ENCODE results near the gene SAMD1. TPM values are rescaled to one million over a fixed set of nuclear protein-coding genes. Genes with fewer than 3 reads are reported as not detected.
"Not testable (repeated sequence)": the region's sequence is repeated elsewhere in the genome, so short reads cannot be mapped to it uniquely, and the experiment has no call there.

SAMD1 gene
- total RNA-seq, 1 experiment from 2014 or later: 108 TPM

GRCh38 chr19:14042659-14043608 lies 47.6 kb downstream of the SAMD1 start:
- not testable (repeated sequence) for H3K9ac ChIP-seq (ENCODE audit: extremely low read depth, insufficient read length, low read length); H3K79me2 ChIP-seq (ENCODE audit: insufficient read depth, low read length); H3K9me3 ChIP-seq (ENCODE audit: control insufficient read depth, low read depth, low read length); H3K9me3 Mint-ChIP-seq; H3K27me3 ChIP-seq (ENCODE audit: insufficient read depth, low read length); H4K20me1 ChIP-seq (ENCODE audit: control insufficient read depth, insufficient read depth, insufficient read length); H3K4me1 ChIP-seq (ENCODE audit: insufficient read depth, low read length); H3K27me3 Mint-ChIP-seq (ENCODE audit: low read depth); H3K56ac ChIP-seq (ENCODE audit: insufficient read length, low read depth, low read length); H2BK15ac ChIP-seq (ENCODE audit: low read depth, low read length); H3K4me2 ChIP-seq (ENCODE audit: insufficient read depth, insufficient read length, low read length); H3K4me3 Mint-ChIP-seq; H3K23ac ChIP-seq (ENCODE audit: insufficient read length, low read depth, low read length); H3K4me1 Mint-ChIP-seq; H3K79me1 ChIP-seq (ENCODE audit: insufficient read depth, low read depth, low read length, poor library complexity, severe bottlenecking); H3K23me2 ChIP-seq (ENCODE audit: insufficient read length, low read depth, low read length, poor library complexity, severe bottlenecking); H2AFZ ChIP-seq (ENCODE audit: low read length); H2BK20ac ChIP-seq (ENCODE audit: low read depth, low read length, poor library complexity, severe bottlenecking); H2AK5ac ChIP-seq (ENCODE audit: insufficient read length, low read length)
- Histone ChIP-seq H3K27ac (ENCODE audit: insufficient read length, low read depth, low read length) (peak overlapping the region; percentile 2), H3K14ac (ENCODE audit: insufficient read depth, low read length) (peak overlapping the region; percentile 16; the same call in 1 of the 2 replicates), H2BK5ac (ENCODE audit: insufficient read length, low read length) (peak overlapping the region; percentile 10), H3K4ac (ENCODE audit: low read depth, low read length) (peak overlapping the region; percentile 97), H3K18ac (ENCODE audit: insufficient read length, low read depth, low read length) (peak overlapping the region; percentile 97), H3T11ph (ENCODE audit: low read length) (peak overlapping the region; percentile 99), H4K8ac (replicated peaks; ENCODE audit: insufficient read length, low read depth, low read length) (peak overlapping the region; percentile 8), H2BK120ac (ENCODE audit: low read depth, low read length, poor library complexity, severe bottlenecking) (peak overlapping the region; percentile 99), H2BK12ac (ENCODE audit: insufficient read length, low read depth, low read length) (peak overlapping the region; percentile 98), H4K5ac (ENCODE audit: insufficient read length, low read depth, low read length) (peak overlapping the region; percentile 13), H4K91ac (ENCODE audit: insufficient read length, low read depth, low read length) (peak overlapping the region; percentile 92)
- H3K36me3 Mint-ChIP-seq (ENCODE audit: insufficient read depth in 1 of 3, low read depth in 3 of 3): peaks cover 0 to 15% (median 3%) of the 10 kb centered on the region in 3 experiments; a peak in 5 of 7 replicates
- peak; percentile 91 for DNase-seq
- peak overlapping the region; percentile 91 to 99 (median 92); a peak in 6 of 7 replicates for H3K27ac Mint-ChIP-seq
- TF ChIP-seq CTCF (conservative IDR thresholded peaks at IDR 0.05): peak; percentile 77
- WGBS (ENCODE audit: extremely low coverage, insufficient read length, low lambda C conversion rate): no CpG with 5 or more reads among the region's 19 CpGs
